NCI-H1436 (cell line): ENCODE measurements around the gene INPP5A.

ENCODE experiments used
- DNase-seq: peaks from one replicate; lab custom pipeline; 2025; lab: John Stamatoyannopoulos, UW

Gene INPP5A

GRCh38 chr10:132518572-132519381 is 18.8 kb upstream of the INPP5A start:
- DNase-seq = peak; percentile 85

GRCh38 chr10:132519382-132520176 is 18.0 kb upstream of the INPP5A start:
- DNase-seq = no peak

- DNase-seq = no peak
Measured at GRCh38 chr10:132520177-132520811, 17.3 kb upstream of the INPP5A start.

- no peak for DNase-seq
Measured at GRCh38 chr10:132521041-132521465, 16.5 kb upstream of the INPP5A start.

GRCh38 chr10:132521466-132522102 is 16.0 kb upstream of the INPP5A start:
- DNase-seq = no peak

GRCh38 chr10:132522521-132523411 is 14.8 kb upstream of the INPP5A start:
- no peak for DNase-seq

- no peak for DNase-seq
Measured at GRCh38 chr10:132523561-132524442, 13.8 kb upstream of the INPP5A start.

- no peak for DNase-seq
Measured at GRCh38 chr10:132524443-132525285, 12.9 kb upstream of the INPP5A start.

GRCh38 chr10:132526676-132527075 is 10.9 kb upstream of the INPP5A start:
- DNase-seq = no peak

GRCh38 chr10:132527339-132528063 is 10.1 kb upstream of the INPP5A start:
- no peak for DNase-seq

- no peak for DNase-seq
Measured at GRCh38 chr10:132528064-132528691, 9.4 kb upstream of the INPP5A start.

- DNase-seq = no peak
Measured at GRCh38 chr10:132532179-132532578, 5.4 kb upstream of the INPP5A start.

- no peak for DNase-seq
Measured at GRCh38 chr10:132532749-132533560, 4.6 kb upstream of the INPP5A start.

GRCh38 chr10:132533571-132534260 is 3.9 kb upstream of the INPP5A start:
- no peak for DNase-seq

GRCh38 chr10:132534391-132535064 is 3.1 kb upstream of the INPP5A start:
- DNase-seq = no peak

- DNase-seq = no peak
Measured at GRCh38 chr10:132535065-132535651, 2.4 kb upstream of the INPP5A start.
